HepG2 (cell line): ENCODE data around the gene TRIM28. TPM values are rescaled to one million over a fixed set of nuclear protein-coding genes. Genes with fewer than 3 reads are reported as not detected.
A peak's percentile ranks its signal among the peaks of the same experiment; 100 is the strongest.

Experiments used
- ATAC-seq: fragments of 200-7000 bp; cut with Tn5 transposase; 3 replicates; pipeline ENCODE4 v1.9.1; 2020; ENCODE audit warnings: mild to moderate bottlenecking, moderate library complexity
- BruUV-seq: library from RNA; stranded (reverse); fragments of 400-500 nt; replicated peaks from 2 replicates; lab custom pipeline; 2021; lab: Mats Ljungman, UMichigan
- CTCF ChIA-PET: fragments of 300-600 bp; formaldehyde crosslinking; extraction: SDS; loops from one replicate; lab custom pipeline; 2021; ENCODE audit warnings: low total read pairs, inconsistent platforms, low intra/inter-chr PET ratio; lab: Yijun Ruan, JAX
- POLR2A ChIA-PET: fragments of 350-600 bp; sonication (Branson Sonifier 250); formaldehyde crosslinking; loops from one replicate; lab custom pipeline; 2020; ENCODE audit warnings: antibody characterized with exemption, inconsistent platforms; lab: Yijun Ruan, JAX
- DNase-seq: peaks from one replicate; pipeline ENCODE4 v3.0.0-alpha.2; 2015; ENCODE audit warnings: low spot score
- FAIRE-seq: peaks from 3 replicates; lab custom pipeline; 2011; peaks lifted over from hg19 to GRCh38; lab: Jason Lieb, UNC
- H2AFZ ChIP-seq: one replicate; pipeline ENCODE4 v1.6.1; 2011; ENCODE audit warnings: low read length, inconsistent platforms
- H3K27ac ChIP-seq: fragments of 300-600 bp; 3 replicates; pipeline ENCODE4 v1.8.0; 2011; ENCODE audit warnings: mixed run types, mild to moderate bottlenecking, mixed read lengths, low read length, inconsistent platforms; ENCODE audit not compliant: insufficient read depth; ENCODE audit errors: extremely low read length
- H3K27me3 ChIP-seq, 2 experiments: fragments of 200-600 bp in 1 of 2; 2 replicates in 1 of 2; 3 replicates in 1 of 2; pipeline versions ENCODE4 v1.6.0 to v1.8.0; 2011; ENCODE audit warnings: low read length in 2 of 2, mild to moderate bottlenecking in 2 of 2, moderate library complexity in 2 of 2, inconsistent platforms in 1 of 2; ENCODE audit not compliant: insufficient read depth in 2 of 2, control insufficient read depth in 1 of 2
- H3K36me3 ChIP-seq, 2 experiments: fragments of 200-600 bp in 1 of 2; replicated peaks in 1 of 2; 2 replicates in 1 of 2; 3 replicates in 1 of 2; pipeline versions ENCODE4 v1.5.1 to v1.8.0; 2011; ENCODE audit warnings: low read length in 2 of 2, inconsistent platforms in 1 of 2; ENCODE audit not compliant: insufficient read depth in 2 of 2, control insufficient read depth in 1 of 2
- H3K4me1 ChIP-seq: 2 replicates; pipeline ENCODE4 v1.5.1; 2012; ENCODE audit warnings: low read length, inconsistent platforms; ENCODE audit not compliant: insufficient read depth
- H3K4me2 ChIP-seq: 2 replicates; pipeline ENCODE4 v1.6.0; 2011; ENCODE audit warnings: low read depth, low read length, inconsistent platforms
- H3K4me3 ChIP-seq, 3 experiments: fragments of 200-600 bp in 1 of 3; sonication (generic), shearing (Covaris generic) in 1 of 3; replicated peaks in 1 of 3; 2 replicates each; pipeline ENCODE4 v1.5.1; 2011 to 2016; ENCODE audit warnings: low read length in 3 of 3, inconsistent platforms in 2 of 3, low read depth in 2 of 3, mild to moderate bottlenecking in 2 of 3, control low read depth in 1 of 3, mixed read lengths in 1 of 3; ENCODE audit not compliant: insufficient read depth in 1 of 3
- H3K79me2 ChIP-seq: one replicate; pipeline ENCODE4 v1.6.1; 2011; ENCODE audit warnings: low read length, inconsistent platforms; ENCODE audit not compliant: insufficient read depth
- H3K9ac ChIP-seq: 2 replicates; pipeline ENCODE4 v1.6.0; 2011; ENCODE audit warnings: mild to moderate bottlenecking, low read depth, low read length, inconsistent platforms; ENCODE audit not compliant: insufficient read depth
- H3K9me3 ChIP-seq: 2 replicates; pipeline ENCODE4 v1.5.1; 2012; ENCODE audit warnings: mild to moderate bottlenecking, low read length
- H4K20me1 ChIP-seq: 2 replicates; pipeline ENCODE4 v1.6.0; 2011; ENCODE audit warnings: inconsistent platforms, mild to moderate bottlenecking, low read length, moderate library complexity; ENCODE audit not compliant: insufficient read depth
- ELF4 ChIP-seq: sonication (generic); formaldehyde crosslinking; IDR thresholded peaks from 2 replicates; pipeline ENCODE4 v1.5.0; 2020; ENCODE audit warnings: missing genetic modification reagents, mild to moderate bottlenecking, moderate library complexity, borderline replicate concordance
- HMGXB4 ChIP-seq, 2 experiments: sonication (generic) in 1 of 2; formaldehyde crosslinking in 1 of 2; IDR thresholded peaks; 2 replicates each; pipeline versions ENCODE4 v1.4.0 to v1.6.1; 2018 to 2020; ENCODE audit warnings: missing genetic modification reagents in 2 of 2, borderline replicate concordance in 1 of 2, low read depth in 1 of 2, mild to moderate bottlenecking in 1 of 2, missing biosample characterization in 1 of 2
- MAFG ChIP-seq: sonication (generic); formaldehyde crosslinking; IDR thresholded peaks from 2 replicates; pipeline ENCODE4 v1.5.1; 2020; ENCODE audit warnings: mild to moderate bottlenecking, missing genetic modification reagents
- POLR2G ChIP-seq: fragments of 200-400 bp; formaldehyde crosslinking; IDR thresholded peaks from 2 replicates; pipeline ENCODE4 v1.6.1; 2018; ENCODE audit warnings: mild to moderate bottlenecking, low read depth, low read length, moderate library complexity
- RXRB ChIP-seq: IDR thresholded peaks from 2 replicates; pipeline ENCODE4 v1.6.1; 2016; ENCODE audit warnings: borderline replicate concordance, missing genetic modification reagents, missing compliant biosample characterization
- ZBTB4 ChIP-seq: sonication (generic); formaldehyde crosslinking; IDR thresholded peaks from 2 replicates; pipeline ENCODE4 v1.4.0; 2020; ENCODE audit warnings: missing genetic modification reagents, mild to moderate bottlenecking, borderline replicate concordance
- ZFX ChIP-seq: sonication (generic); formaldehyde crosslinking; IDR thresholded peaks from 2 replicates; pipeline ENCODE4 v1.4.0; 2020; ENCODE audit warnings: mild to moderate bottlenecking, low read depth, missing genetic modification reagents, moderate library complexity
- ZNF138 ChIP-seq: sonication (generic); formaldehyde crosslinking; IDR thresholded peaks from 2 replicates; pipeline ENCODE4 v1.5.0; 2020; ENCODE audit warnings: mild to moderate bottlenecking, low read depth, missing genetic modification reagents
- ZNF205 ChIP-seq: IDR thresholded peaks from 2 replicates; pipeline ENCODE4 v1.6.1; 2018; ENCODE audit warnings: missing biosample characterization, missing genetic modification reagents
- ZNF331 ChIP-seq: sonication (generic); formaldehyde crosslinking; IDR thresholded peaks from 2 replicates; pipeline ENCODE4 v1.4.0; 2020; ENCODE audit warnings: missing genetic modification reagents
- ZNF335 ChIP-seq: sonication (generic); formaldehyde crosslinking; IDR thresholded peaks from 2 replicates; pipeline ENCODE4 v1.4.0; 2020; ENCODE audit warnings: missing genetic modification reagents
- ZNF33B ChIP-seq: sonication (generic); formaldehyde crosslinking; IDR thresholded peaks from 2 replicates; pipeline ENCODE4 v1.5.1; 2020; ENCODE audit warnings: mild to moderate bottlenecking, missing genetic modification reagents
- ZNF562 ChIP-seq: sonication (generic); formaldehyde crosslinking; IDR thresholded peaks from 2 replicates; pipeline ENCODE4 v1.8.0; 2022; ENCODE audit warnings: missing genetic modification reagents, borderline replicate concordance
- ZNF709 ChIP-seq: sonication (generic); formaldehyde crosslinking; IDR thresholded peaks from 2 replicates; pipeline ENCODE4 v1.5.0; 2020; ENCODE audit warnings: mild to moderate bottlenecking, missing genetic modification reagents
- ZNF772 ChIP-seq: sonication (generic); formaldehyde crosslinking; IDR thresholded peaks from 2 replicates; pipeline ENCODE4 v1.5.0; 2020; ENCODE audit warnings: mild to moderate bottlenecking, missing genetic modification reagents
- ZSCAN9 ChIP-seq: IDR thresholded peaks from 2 replicates; pipeline ENCODE4 v1.6.1; 2016; ENCODE audit warnings: borderline replicate concordance
- WGBS: methylation state at CpG from one replicate; pipeline ENCODE4 v1.1.6; 2017; ENCODE audit warnings: low lambda C conversion rate; 5-methylcytosine and 5-hydroxymethylcytosine counted together
- in situ Hi-C: cut with HindIII; loops from 2 replicates; pipeline ENCODE4 v1.10.0; 2017; ENCODE audit warnings: low pct_unique_long_range_greater_than_20kb; ENCODE audit not compliant: extremely low pct_ligation_motif_present
- intact Hi-C: fragments of 100-400 bp; cut with micrococcal nuclease; formaldehyde crosslinking; loops from one replicate; pipeline ENCODE4 v1.10.0; 2022; ENCODE audit not compliant: unreplicated experiment
- polyA plus RNA-seq, 8 experiments: library from polyadenylated mRNA; depleted of rRNA in 3 of 8; stranded (reverse) in 7 of 8; unstranded in 1 of 8; fragments of >200 nt; fragmentation: Illumina TruSeq in 4 of 8; extraction: Trizol in 4 of 8; gene quantifications; 2 replicates each; pipeline versions ENCODE4 v1.2.1 to v1.2.3, GENCODE V29; 2011 to 2016; ENCODE audit warnings: low read depth in 4 of 8, missing spikeins in 1 of 8, mixed read lengths in 1 of 8; ENCODE audit not compliant: insufficient read depth in 1 of 8
- total RNA-seq, 5 experiments: library from RNA; depleted of rRNA; stranded (reverse); fragments of >200 nt; fragmentation: Illumina TruSeq; extraction: Trizol; gene quantifications; 2 replicates each; pipeline ENCODE4 v1.2.3, GENCODE V29; 2016; ENCODE audit warnings: low read depth in 1 of 5

The TRIM28 gene
- total and polyA plus RNA-seq, 2 of the 13 experiments (the other 11 are each of a cell fraction or from before 2014, with no cell fraction given) = 361 to 439 TPM

- TF ChIP-seq HMGXB4 (CRISPR knock-in tag; IDR thresholded peaks at IDR 0.05; ENCODE audit: borderline replicate concordance in 1 of 2, low read depth in 1 of 2) (peak; percentile 40 to 75; a peak in 3 of 4 replicates), ZNF562 (CRISPR knock-in tag) (no peak), ZNF205 (CRISPR knock-in tag) (no peak), ZNF331 (CRISPR knock-in tag) (peak; percentile 71), ZFX (peak; percentile 89), ZNF33B (CRISPR knock-in tag) (no peak)
Observed at GRCh38 chr19:58559275-58560006, 15.6 kb downstream of the TRIM28 start (continued).

GRCh38 chr19:58560007-58560887, 16.4 kb downstream of the TRIM28 start:
- WGBS = 69% methylated on average over 6 of the region's 8 CpGs
- intact Hi-C loops (no loop called here), in situ Hi-C loops (no loop called here)
- ATAC-seq (no peak), FAIRE-seq (no peak), DNase-seq (no peak)
- CTCF ChIA-PET = no interaction called here
- H3K9ac ChIP-seq = peak overlapping the region; percentile 98
- H3K4me1 ChIP-seq = peaks cover 31% of the 10 kb centered on the region
- H4K20me1 ChIP-seq = no peaks in the 10 kb centered on the region
- no peaks in the 10 kb centered on the region for H3K9me3 ChIP-seq
- POLR2A ChIA-PET = interaction anchor here (1.0 to 3.9 kb wide), 15 partner anchors 8 to 198 kb away, joined by 3 to 42 read pairs (median 8); partner anchors contain the start of genes MZF1, SLC27A5, TRIM28 and ZBTB45
- no TSS peak for BruUV-seq
- no peaks in the 10 kb centered on the region for H3K27me3 ChIP-seq
- peaks cover 8 to 9% of the 10 kb centered on the region in 2 experiments; a peak in 4 of 5 replicates for H3K36me3 ChIP-seq
- peak overlapping the region; percentile 36 to 84 (median 84) for H3K4me3 ChIP-seq
- no peak overlapping the region for H2AFZ ChIP-seq
- peak overlapping the region; percentile 95 for H3K4me2 ChIP-seq
- H3K27ac ChIP-seq = peak overlapping the region; percentile 96
- peaks cover 32% of the 10 kb centered on the region for H3K79me2 ChIP-seq
- TF ChIP-seq ZNF335 (no peak), RXRB (CRISPR knock-in tag) (no peak), ZNF772 (CRISPR knock-in tag) (0 out of 2 replicates have a peak, but pooled peaks have one; percentile 3), ZBTB4 (CRISPR knock-in tag) (no peak), MAFG (CRISPR knock-in tag) (no peak), ZNF709 (CRISPR knock-in tag) (0 out of 2 replicates have a peak, but pooled peaks have one; percentile 14), ZSCAN9 (CRISPR knock-in tag) (no peak), POLR2G (0 out of 2 replicates have a peak, but pooled peaks have one; percentile 16), ZNF138 (0 out of 2 replicates have a peak, but pooled peaks have one; percentile 8), ELF4 (CRISPR knock-in tag) (0 out of 2 replicates have a peak, but pooled peaks have one; percentile 10)
